GM13977 (cell line): Measurements from ENCODE around the gene PDE10A.

Experiments
- DNase-seq: peaks from one replicate; pipeline ENCODE4 v3.0.0; 2012; ENCODE audit warnings: low spot score
- in situ Hi-C: fragments of 300-500 bp; cut with MboI; formaldehyde crosslinking; loops from one replicate; pipeline ENCODE4 v1.12.0; 2022; ENCODE audit warnings: low sequenced_read_pairs, low pct_unique_long_range_greater_than_20kb, mixed read lengths, inconsistent platforms; ENCODE audit not compliant: unreplicated experiment
- TF ChIP-seq, protein P1 (sequence below): IDR thresholded peaks from 2 replicates; pipeline ENCODE4 v1.5.1; 2012; ENCODE audit warnings: mild to moderate bottlenecking, control low read depth; ENCODE audit not compliant: insufficient read depth; ENCODE audit errors: extremely low read depth, missing control alignments

PDE10A gene

GRCh38 chr6:165671222-165671768 is 8.3 kb upstream of the PDE10A start:
- no peak for DNase-seq
- TF ChIP-seq, protein P1, sequence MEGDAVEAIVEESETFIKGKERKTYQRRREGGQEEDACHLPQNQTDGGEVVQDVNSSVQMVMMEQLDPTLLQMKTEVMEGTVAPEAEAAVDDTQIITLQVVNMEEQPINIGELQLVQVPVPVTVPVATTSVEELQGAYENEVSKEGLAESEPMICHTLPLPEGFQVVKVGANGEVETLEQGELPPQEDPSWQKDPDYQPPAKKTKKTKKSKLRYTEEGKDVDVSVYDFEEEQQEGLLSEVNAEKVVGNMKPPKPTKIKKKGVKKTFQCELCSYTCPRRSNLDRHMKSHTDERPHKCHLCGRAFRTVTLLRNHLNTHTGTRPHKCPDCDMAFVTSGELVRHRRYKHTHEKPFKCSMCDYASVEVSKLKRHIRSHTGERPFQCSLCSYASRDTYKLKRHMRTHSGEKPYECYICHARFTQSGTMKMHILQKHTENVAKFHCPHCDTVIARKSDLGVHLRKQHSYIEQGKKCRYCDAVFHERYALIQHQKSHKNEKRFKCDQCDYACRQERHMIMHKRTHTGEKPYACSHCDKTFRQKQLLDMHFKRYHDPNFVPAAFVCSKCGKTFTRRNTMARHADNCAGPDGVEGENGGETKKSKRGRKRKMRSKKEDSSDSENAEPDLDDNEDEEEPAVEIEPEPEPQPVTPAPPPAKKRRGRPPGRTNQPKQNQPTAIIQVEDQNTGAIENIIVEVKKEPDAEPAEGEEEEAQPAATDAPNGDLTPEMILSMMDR, result no peak
- in situ Hi-C loops, result no loop called here

DNA sequence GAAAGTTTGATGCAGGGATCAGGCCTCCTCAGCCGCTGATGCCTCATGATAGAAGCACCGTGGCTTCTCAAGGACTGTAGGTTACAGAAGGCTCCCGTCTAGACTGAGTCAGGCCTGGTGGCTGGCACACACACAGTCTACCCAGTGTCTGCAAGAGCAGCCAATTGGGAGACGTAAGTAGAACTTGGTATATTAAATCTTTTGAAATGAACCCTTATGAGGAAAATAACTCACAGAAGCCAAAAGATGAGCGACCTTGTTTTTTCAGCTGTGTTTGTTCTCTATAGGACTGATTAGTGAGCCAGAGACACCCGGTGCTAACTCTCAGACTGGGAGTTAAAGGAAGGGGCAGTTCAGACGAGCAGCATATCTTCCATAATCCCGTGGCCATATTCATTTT is 5.9 kb upstream of the PDE10A start:
- TF ChIP-seq, protein P1, result no peak
- no peak for DNase-seq
- in situ Hi-C loops, result no loop called here

DNA sequence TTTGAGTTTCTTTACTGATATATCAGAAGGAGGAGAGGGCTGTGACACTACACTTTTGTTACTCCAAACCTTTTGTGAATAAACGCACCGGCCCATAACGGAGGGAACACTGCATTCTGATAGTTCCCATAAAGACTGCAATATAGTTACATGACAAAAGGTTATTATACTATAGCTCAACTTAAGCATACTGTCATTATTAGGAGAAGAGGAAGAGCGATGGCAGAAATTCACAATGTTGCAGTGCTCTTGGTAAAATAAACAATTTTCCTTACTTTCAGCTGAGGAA is 2.3 kb upstream of the PDE10A start:
- in situ Hi-C loops, result no loop called here
- no peak for DNase-seq
- TF ChIP-seq, protein P1, result no peak

DNA sequence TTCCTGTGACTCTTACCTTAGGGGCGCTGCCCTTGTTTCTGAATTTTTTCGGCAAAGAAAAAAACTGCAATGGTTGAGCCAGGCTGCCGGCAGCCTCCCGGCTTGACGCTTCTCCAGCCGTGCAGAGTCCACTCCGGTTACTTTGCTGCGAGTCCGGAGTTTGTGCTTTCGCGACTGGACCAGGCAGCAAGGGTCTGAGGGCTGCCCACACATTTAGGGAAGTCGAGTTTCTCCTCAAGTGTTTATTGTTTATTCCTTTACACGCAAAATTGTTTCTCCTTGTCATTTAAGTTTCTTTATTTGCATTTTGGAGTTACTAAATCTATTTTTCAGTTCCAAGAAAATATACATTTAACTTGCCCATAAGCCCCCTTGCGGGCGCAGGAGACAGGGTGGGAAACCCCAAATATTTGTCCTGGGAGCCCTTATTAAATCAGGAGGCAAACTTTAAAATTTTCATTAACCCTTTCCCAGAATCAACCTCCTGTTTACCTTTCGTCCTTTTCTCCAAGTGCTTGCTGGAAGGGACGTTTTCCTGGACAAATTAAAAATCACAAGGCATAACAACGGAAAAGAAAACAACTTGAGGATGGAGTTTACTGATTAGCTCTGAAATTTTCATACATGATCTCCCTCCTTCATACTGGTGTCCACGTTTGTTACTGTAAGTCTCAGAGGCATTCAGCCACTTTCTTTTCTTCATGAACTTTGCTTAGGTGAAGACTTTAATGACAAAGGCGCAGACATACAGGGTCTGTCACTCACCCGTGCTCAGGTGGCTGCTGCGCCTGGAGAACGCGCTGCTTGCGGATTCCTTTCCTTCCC is 1.7 kb upstream of the PDE10A start:
- TF ChIP-seq, protein P1, result no peak
- in situ Hi-C loops, result no loop called here
- DNase-seq, result no peak

GRCh38 chr6:165663736-165664558 is 906 bp upstream of the PDE10A start:
- in situ Hi-C loops, result no loop called here
- TF ChIP-seq, protein P1, result no peak
- DNase-seq, result peak; percentile 40

DNA sequence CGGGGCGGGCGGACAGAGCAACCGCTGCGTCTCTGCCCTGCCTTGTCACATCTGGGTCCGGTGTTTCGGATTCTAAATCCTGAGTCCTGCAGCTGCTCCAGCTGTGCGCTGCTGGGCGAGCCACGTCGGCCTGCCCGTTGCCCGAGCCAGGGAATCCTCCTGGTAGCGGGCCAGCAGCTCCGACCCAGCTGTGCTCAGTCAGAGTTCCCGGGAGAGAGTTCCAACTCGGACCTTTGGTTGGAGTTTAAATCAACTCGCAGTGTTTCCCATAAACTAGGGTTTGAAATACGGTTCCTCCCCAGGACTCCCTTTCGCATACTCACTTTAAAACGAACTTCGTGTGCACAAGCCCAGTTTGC is 315 bp upstream of the PDE10A start:
- in situ Hi-C loops, result no loop called here
- TF ChIP-seq, protein P1, result no peak

More for the DNA sequence above, 315 bp upstream of the PDE10A start:
- peak; percentile 35 for DNase-seq
